ENCODE results near the gene MCM6.
"Not testable (repeated sequence)": the region's sequence is repeated elsewhere in the genome, so short reads cannot be mapped to it uniquely, and the experiment has no call there.

Gene MCM6

GRCh38 chr2:135798762-135799161 is 77.5 kb downstream of the MCM6 start:
- H3K27me3 ChIP-seq (ENCODE audit: insufficient read depth, low read length) = no peaks in the 10 kb centered on the region
- H3K9ac ChIP-seq (ENCODE audit: low read depth, low read length) = no peak overlapping the region
- no peaks in the 10 kb centered on the region for H3K4me1 ChIP-seq (ENCODE audit: insufficient read depth, low read length)
- peaks cover 15% of the 10 kb centered on the region for H3K9me3 ChIP-seq (ENCODE audit: insufficient read depth, low read depth, low read length)
- no peaks in the 10 kb centered on the region for H3K36me3 ChIP-seq (ENCODE audit: insufficient read depth, low read length)
- no peak overlapping the region for H3K27ac ChIP-seq (ENCODE audit: low read depth, low read length)
- no peak overlapping the region for H3K4me3 ChIP-seq (ENCODE audit: low read length)
- 84% methylated on average over 4 of the region's 4 CpGs for WGBS

DNA sequence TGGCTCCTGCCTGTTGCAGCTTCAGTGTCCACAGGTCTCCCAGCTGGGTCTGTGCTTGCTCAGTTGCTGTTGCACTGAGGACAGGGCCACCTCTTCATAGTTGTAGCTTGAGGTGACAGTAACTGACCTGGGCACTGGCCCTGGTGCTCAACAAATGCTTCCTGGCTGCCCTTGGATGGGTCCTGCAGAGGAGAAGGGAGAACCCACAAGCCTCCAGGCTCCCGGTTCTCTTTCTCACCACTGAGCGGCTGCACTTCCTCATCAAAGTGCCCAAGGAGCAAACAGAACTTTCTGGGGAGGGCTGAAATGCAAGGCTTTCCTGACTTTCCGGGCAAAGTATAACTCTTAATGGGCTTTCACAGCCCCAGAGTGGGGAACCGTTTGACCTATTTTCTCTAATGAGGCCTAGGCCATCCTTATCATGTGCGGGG is 78.0 kb downstream of the MCM6 start:
- no peak overlapping the region for H3K27ac ChIP-seq (ENCODE audit: low read depth, low read length)
- H3K4me1 ChIP-seq (ENCODE audit: insufficient read depth, low read length) = no peaks in the 10 kb centered on the region
- no peak overlapping the region for H3K9ac ChIP-seq (ENCODE audit: low read depth, low read length)
- H3K27me3 ChIP-seq (ENCODE audit: insufficient read depth, low read length) = no peaks in the 10 kb centered on the region
- peaks cover 15% of the 10 kb centered on the region for H3K9me3 ChIP-seq (ENCODE audit: insufficient read depth, low read depth, low read length)
- WGBS = 71% methylated on average over 5 of the region's 5 CpGs
- H3K4me3 ChIP-seq (ENCODE audit: low read length) = no peak overlapping the region
- no peaks in the 10 kb centered on the region for H3K36me3 ChIP-seq (ENCODE audit: insufficient read depth, low read length)

DNA sequence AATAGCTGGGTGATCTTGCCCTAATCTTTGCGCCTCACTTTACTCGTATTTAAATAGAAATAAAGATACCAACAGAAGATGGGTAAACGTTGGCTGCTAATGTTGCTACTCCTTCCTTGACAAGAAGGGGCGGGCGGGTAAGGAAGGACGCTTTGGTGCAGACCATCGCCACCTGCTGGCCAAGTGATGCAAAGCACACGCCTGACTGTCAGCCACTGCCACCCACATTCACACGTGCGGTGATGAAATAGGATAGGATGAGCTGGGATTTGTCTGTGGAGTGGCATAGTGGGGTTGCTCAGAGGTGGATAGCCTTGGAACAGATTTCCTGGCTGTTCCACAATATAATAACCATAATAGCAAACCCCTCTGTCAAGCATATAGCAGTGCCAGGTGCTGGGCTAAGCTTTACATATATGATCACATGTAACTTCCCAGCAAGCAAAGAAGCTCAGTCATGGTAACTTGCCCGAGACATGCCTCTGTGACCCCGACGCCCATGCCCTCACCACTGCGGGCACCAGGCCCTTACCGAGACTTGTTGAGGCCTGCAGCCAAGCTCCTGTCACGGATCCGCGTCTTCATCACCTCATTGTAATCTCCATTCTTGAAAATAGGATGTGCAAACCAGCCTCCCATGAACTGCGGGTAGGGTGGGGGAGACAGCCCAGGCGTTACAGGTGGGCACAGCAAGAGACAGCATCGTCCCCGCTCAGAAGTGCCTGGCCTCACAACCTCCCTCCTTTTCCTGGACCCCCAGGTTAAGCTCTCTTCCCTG is 78.6 kb downstream of the MCM6 start:
- peaks cover 15% of the 10 kb centered on the region for H3K9me3 ChIP-seq (ENCODE audit: insufficient read depth, low read depth, low read length)
- H3K9ac ChIP-seq (ENCODE audit: low read depth, low read length) = no peak overlapping the region
- H3K4me3 ChIP-seq (ENCODE audit: low read length) = no peak overlapping the region
- H3K36me3 ChIP-seq (ENCODE audit: insufficient read depth, low read length) = no peaks in the 10 kb centered on the region
- H3K27ac ChIP-seq (ENCODE audit: low read depth, low read length) = no peak overlapping the region
- no peaks in the 10 kb centered on the region for H3K27me3 ChIP-seq (ENCODE audit: insufficient read depth, low read length)
- 59% methylated on average over 20 of the region's 22 CpGs for WGBS
- H3K4me1 ChIP-seq (ENCODE audit: insufficient read depth, low read length) = no peaks in the 10 kb centered on the region

- H3K9ac ChIP-seq (ENCODE audit: low read depth, low read length) = no peak overlapping the region
- peaks cover 15% of the 10 kb centered on the region for H3K9me3 ChIP-seq (ENCODE audit: insufficient read depth, low read depth, low read length)
- no peaks in the 10 kb centered on the region for H3K27me3 ChIP-seq (ENCODE audit: insufficient read depth, low read length)
- no peaks in the 10 kb centered on the region for H3K4me1 ChIP-seq (ENCODE audit: insufficient read depth, low read length)
- no peak overlapping the region for H3K4me3 ChIP-seq (ENCODE audit: low read length)
- 95% methylated on average over 8 of the region's 8 CpGs for WGBS
- no peaks in the 10 kb centered on the region for H3K36me3 ChIP-seq (ENCODE audit: insufficient read depth, low read length)
- H3K27ac ChIP-seq (ENCODE audit: low read depth, low read length) = no peak overlapping the region
These were observed 79.6 kb downstream of the MCM6 start for GRCh38 chr2:135796606-135797005.

GRCh38 chr2:135795641-135796040 is 80.6 kb downstream of the MCM6 start:
- not testable (repeated sequence) for H3K27me3 ChIP-seq (ENCODE audit: insufficient read depth, low read length); H3K4me3 ChIP-seq (ENCODE audit: low read length); H3K27ac ChIP-seq (ENCODE audit: low read depth, low read length); H3K9ac ChIP-seq (ENCODE audit: low read depth, low read length); H3K36me3 ChIP-seq (ENCODE audit: insufficient read depth, low read length); H3K4me1 ChIP-seq (ENCODE audit: insufficient read depth, low read length)
- WGBS = 86% methylated on average over 4 of the region's 4 CpGs
- H3K9me3 ChIP-seq (ENCODE audit: insufficient read depth, low read depth, low read length) = peaks cover 10% of the 10 kb centered on the region

DNA sequence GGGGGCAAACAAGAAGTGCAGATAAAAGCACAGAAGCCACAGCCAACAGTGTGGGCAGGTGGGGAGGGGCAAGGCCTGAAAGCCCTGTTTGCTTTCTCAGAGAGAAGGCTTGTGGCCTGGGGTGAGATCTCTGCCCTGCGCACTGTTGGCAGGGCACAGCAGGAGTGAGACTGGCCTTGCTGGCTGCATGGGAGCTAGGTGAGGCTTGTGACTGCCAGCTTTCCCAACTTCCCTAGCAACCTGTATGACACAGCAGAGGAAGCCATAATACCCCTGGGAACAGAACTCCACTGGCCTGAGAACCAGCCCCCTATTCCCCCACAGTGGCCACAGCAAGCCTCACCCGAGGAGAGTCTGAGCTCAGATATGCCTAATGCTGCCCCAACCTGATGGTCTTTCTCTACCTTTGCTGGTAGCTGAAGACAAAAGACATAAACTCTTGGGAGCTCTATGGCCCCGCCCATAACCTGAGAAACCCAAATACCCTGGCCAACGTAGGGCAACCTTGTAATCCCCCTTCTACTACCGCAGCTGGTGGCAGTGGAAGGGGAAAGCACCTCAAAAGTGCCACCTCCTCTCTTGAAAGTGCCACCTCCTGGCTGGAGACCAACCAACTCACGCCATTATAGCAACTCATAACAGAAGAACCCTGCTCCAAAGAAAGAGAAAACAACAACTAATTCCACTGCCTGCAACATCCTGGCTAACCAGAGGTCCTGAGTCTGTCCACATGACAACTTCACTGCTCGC is 83.7 kb downstream of the MCM6 start:
- no peak overlapping the region for H3K9ac ChIP-seq (ENCODE audit: low read depth, low read length)
- no peak overlapping the region for H3K4me3 ChIP-seq (ENCODE audit: low read length)
- H3K4me1 ChIP-seq (ENCODE audit: insufficient read depth, low read length) = no peaks in the 10 kb centered on the region
- 80% methylated on average over 7 of the region's 7 CpGs for WGBS
- no peaks in the 10 kb centered on the region for H3K9me3 ChIP-seq (ENCODE audit: insufficient read depth, low read depth, low read length)
- no peaks in the 10 kb centered on the region for H3K27me3 ChIP-seq (ENCODE audit: insufficient read depth, low read length)
- no peaks in the 10 kb centered on the region for H3K36me3 ChIP-seq (ENCODE audit: insufficient read depth, low read length)
- no peak overlapping the region for H3K27ac ChIP-seq (ENCODE audit: low read depth, low read length)

GRCh38 chr2:135791418-135792190 is 84.6 kb downstream of the MCM6 start:
- Histone ChIP-seq H3K27ac (ENCODE audit: low read depth, low read length) (no peak overlapping the region), H3K9ac (ENCODE audit: low read depth, low read length) (no peak overlapping the region), H3K9me3 (ENCODE audit: insufficient read depth, low read depth, low read length) (no peaks in the 10 kb centered on the region)

DNA sequence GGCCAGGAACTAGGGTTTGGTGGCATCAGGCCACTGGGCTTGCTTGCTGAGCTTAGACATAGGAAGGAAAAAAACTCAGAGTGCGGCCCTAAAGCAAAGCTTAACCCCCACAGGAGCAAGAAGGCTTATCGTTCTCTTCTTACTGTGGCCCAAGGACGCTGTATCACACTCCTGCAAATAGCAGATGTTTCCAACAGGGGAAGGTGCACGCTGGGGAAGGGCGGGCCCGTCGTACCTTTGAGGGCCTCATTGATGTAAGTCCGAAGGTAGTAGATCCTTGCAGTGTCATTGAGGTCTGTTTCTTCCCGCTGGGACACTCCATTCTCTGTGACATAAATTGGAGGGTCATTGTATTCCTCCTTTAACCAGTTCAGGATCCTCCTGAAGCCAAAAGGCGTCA is 85.8 kb downstream of the MCM6 start:
- 96% methylated on average over 10 of the region's 10 CpGs for WGBS
- Histone ChIP-seq H3K4me3 (ENCODE audit: low read length) (no peak overlapping the region), H3K36me3 (ENCODE audit: insufficient read depth, low read length) (peaks cover 8% of the 10 kb centered on the region), H3K27ac (ENCODE audit: low read depth, low read length) (no peak overlapping the region), H3K4me1 (ENCODE audit: insufficient read depth, low read length) (no peaks in the 10 kb centered on the region), H3K9me3 (ENCODE audit: insufficient read depth, low read depth, low read length) (peaks cover 4% of the 10 kb centered on the region; the same call in 1 of the 2 replicates), H3K9ac (ENCODE audit: low read depth, low read length) (no peak overlapping the region), H3K27me3 (ENCODE audit: insufficient read depth, low read length) (no peaks in the 10 kb centered on the region)

More at GRCh38 chr2:135791418-135792190, 84.6 kb downstream of the MCM6 start:
- WGBS = 95% methylated on average over 2 of the region's 2 CpGs
- Histone ChIP-seq H3K27me3 (ENCODE audit: insufficient read depth, low read length) (no peaks in the 10 kb centered on the region), H3K36me3 (ENCODE audit: insufficient read depth, low read length) (no peaks in the 10 kb centered on the region), H3K4me3 (ENCODE audit: low read length) (no peak overlapping the region), H3K4me1 (ENCODE audit: insufficient read depth, low read length) (no peaks in the 10 kb centered on the region)
